ENCODE data around the gene SAYSD1. TPM values are rescaled to one million over a fixed set of nuclear protein-coding genes. Genes with fewer than 3 reads are reported as not detected.

Gene SAYSD1
- total and polyA plus RNA-seq, 2 of the 8 experiments (the other 6 are each of a cell fraction or from before 2014, with no cell fraction given) = 6.7 to 7.9 TPM

DNA sequence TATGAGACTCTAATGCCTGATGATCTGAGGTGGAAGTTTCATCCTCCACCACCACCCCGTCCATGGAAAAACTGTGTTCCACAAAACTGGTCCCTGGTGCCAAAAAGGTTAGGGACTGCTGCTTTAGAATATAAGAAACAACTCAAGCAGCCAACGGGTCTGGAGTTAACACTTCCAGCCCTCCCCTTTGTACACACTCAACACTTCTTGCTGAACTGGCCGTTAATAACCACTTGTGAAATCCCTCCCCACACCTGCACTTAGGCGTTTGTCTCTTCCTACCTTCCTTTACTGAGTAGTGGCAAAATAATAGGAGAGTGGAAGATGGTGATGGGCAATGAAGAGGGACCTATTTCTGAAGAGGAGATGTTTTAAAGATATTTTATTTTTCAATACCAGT is 10.5 kb downstream of the SAYSD1 start (continued):
- TF ChIP-seq, protein P1, sequence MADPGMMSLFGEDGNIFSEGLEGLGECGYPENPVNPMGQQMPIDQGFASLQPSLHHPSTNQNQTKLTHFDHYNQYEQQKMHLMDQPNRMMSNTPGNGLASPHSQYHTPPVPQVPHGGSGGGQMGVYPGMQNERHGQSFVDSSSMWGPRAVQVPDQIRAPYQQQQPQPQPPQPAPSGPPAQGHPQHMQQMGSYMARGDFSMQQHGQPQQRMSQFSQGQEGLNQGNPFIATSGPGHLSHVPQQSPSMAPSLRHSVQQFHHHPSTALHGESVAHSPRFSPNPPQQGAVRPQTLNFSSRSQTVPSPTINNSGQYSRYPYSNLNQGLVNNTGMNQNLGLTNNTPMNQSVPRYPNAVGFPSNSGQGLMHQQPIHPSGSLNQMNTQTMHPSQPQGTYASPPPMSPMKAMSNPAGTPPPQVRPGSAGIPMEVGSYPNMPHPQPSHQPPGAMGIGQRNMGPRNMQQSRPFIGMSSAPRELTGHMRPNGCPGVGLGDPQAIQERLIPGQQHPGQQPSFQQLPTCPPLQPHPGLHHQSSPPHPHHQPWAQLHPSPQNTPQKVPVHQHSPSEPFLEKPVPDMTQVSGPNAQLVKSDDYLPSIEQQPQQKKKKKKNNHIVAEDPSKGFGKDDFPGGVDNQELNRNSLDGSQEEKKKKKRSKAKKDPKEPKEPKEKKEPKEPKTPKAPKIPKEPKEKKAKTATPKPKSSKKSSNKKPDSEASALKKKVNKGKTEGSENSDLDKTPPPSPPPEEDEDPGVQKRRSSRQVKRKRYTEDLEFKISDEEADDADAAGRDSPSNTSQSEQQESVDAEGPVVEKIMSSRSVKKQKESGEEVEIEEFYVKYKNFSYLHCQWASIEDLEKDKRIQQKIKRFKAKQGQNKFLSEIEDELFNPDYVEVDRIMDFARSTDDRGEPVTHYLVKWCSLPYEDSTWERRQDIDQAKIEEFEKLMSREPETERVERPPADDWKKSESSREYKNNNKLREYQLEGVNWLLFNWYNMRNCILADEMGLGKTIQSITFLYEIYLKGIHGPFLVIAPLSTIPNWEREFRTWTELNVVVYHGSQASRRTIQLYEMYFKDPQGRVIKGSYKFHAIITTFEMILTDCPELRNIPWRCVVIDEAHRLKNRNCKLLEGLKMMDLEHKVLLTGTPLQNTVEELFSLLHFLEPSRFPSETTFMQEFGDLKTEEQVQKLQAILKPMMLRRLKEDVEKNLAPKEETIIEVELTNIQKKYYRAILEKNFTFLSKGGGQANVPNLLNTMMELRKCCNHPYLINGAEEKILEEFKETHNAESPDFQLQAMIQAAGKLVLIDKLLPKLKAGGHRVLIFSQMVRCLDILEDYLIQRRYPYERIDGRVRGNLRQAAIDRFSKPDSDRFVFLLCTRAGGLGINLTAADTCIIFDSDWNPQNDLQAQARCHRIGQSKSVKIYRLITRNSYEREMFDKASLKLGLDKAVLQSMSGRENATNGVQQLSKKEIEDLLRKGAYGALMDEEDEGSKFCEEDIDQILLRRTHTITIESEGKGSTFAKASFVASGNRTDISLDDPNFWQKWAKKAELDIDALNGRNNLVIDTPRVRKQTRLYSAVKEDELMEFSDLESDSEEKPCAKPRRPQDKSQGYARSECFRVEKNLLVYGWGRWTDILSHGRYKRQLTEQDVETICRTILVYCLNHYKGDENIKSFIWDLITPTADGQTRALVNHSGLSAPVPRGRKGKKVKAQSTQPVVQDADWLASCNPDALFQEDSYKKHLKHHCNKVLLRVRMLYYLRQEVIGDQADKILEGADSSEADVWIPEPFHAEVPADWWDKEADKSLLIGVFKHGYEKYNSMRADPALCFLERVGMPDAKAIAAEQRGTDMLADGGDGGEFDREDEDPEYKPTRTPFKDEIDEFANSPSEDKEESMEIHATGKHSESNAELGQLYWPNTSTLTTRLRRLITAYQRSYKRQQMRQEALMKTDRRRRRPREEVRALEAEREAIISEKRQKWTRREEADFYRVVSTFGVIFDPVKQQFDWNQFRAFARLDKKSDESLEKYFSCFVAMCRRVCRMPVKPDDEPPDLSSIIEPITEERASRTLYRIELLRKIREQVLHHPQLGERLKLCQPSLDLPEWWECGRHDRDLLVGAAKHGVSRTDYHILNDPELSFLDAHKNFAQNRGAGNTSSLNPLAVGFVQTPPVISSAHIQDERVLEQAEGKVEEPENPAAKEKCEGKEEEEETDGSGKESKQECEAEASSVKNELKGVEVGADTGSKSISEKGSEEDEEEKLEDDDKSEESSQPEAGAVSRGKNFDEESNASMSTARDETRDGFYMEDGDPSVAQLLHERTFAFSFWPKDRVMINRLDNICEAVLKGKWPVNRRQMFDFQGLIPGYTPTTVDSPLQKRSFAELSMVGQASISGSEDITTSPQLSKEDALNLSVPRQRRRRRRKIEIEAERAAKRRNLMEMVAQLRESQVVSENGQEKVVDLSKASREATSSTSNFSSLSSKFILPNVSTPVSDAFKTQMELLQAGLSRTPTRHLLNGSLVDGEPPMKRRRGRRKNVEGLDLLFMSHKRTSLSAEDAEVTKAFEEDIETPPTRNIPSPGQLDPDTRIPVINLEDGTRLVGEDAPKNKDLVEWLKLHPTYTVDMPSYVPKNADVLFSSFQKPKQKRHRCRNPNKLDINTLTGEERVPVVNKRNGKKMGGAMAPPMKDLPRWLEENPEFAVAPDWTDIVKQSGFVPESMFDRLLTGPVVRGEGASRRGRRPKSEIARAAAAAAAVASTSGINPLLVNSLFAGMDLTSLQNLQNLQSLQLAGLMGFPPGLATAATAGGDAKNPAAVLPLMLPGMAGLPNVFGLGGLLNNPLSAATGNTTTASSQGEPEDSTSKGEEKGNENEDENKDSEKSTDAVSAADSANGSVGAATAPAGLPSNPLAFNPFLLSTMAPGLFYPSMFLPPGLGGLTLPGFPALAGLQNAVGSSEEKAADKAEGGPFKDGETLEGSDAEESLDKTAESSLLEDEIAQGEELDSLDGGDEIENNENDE (IDR thresholded peaks at IDR 0.05; ENCODE audit: insufficient replicate concordance, low read length) = no peak
- TF ChIP-seq HDAC2 (IDR thresholded peaks at IDR 0.05; ENCODE audit: borderline replicate concordance in 1 of 2, low read depth in 2 of 2, low read length in 2 of 2) (no peak), JUN (IDR thresholded peaks at IDR 0.05; ENCODE audit: low read depth, low read length) (no peak), RAD21 (IDR thresholded peaks at IDR 0.05 in 1 of 2, conservative IDR thresholded peaks at IDR 0.05 in 1 of 2; ENCODE audit: low read depth in 2 of 2, low read length in 2 of 2) (no peak), EP300 (IDR thresholded peaks at IDR 0.05; ENCODE audit: borderline replicate concordance in 1 of 2, low read depth in 2 of 2, low read length in 2 of 2) (no peak), KDM4A (IDR thresholded peaks at IDR 0.05; ENCODE audit: low read depth, low read length, severe bottlenecking) (no peak), RNF2 (IDR thresholded peaks at IDR 0.05; ENCODE audit: borderline replicate concordance, low read depth, low read length, missing control alignments, poor library complexity, severe bottlenecking) (no peak)

Measured in H1 (cell line).